Kasumi-1 (cell line): ENCODE measurements around the gene NXPH4.

Experiments used
- DNase-seq, 2 experiments: peaks; one replicate each; lab custom pipeline; 2025; lab: John Stamatoyannopoulos, UW

NXPH4 gene

GRCh38 chr12:57232156-57232756 is 15.7 kb downstream of the NXPH4 start:
- no peak for DNase-seq

GRCh38 chr12:57233357-57234232 is 17.0 kb downstream of the NXPH4 start:
- DNase-seq: no peak

- DNase-seq: no peak
These were observed 17.6 kb downstream of the NXPH4 start for GRCh38 chr12:57234233-57234570.

- DNase-seq: no peak
These were observed 18.0 kb downstream of the NXPH4 start for GRCh38 chr12:57234571-57235016.

- no peak for DNase-seq
These were observed 18.6 kb downstream of the NXPH4 start for GRCh38 chr12:57235017-57235727.

- DNase-seq: no peak
These were observed 19.1 kb downstream of the NXPH4 start for GRCh38 chr12:57235728-57236131.

- DNase-seq: no peak
These were observed 19.8 kb downstream of the NXPH4 start for GRCh38 chr12:57236201-57236924.

- DNase-seq: no peak
These were observed 20.5 kb downstream of the NXPH4 start for GRCh38 chr12:57236925-57237595.

GRCh38 chr12:57237596-57237931 is 21.0 kb downstream of the NXPH4 start:
- DNase-seq: no peak

GRCh38 chr12:57237932-57238853 is 21.6 kb downstream of the NXPH4 start:
- DNase-seq: peak; percentile 33 to 42

GRCh38 chr12:57238854-57239554 is 22.4 kb downstream of the NXPH4 start:
- peak; percentile 81 to 87 for DNase-seq

- DNase-seq: peak in 1 of 2 experiments; percentile 55
These were observed 23.0 kb downstream of the NXPH4 start for GRCh38 chr12:57239587-57240065.

GRCh38 chr12:57240066-57240921 is 23.7 kb downstream of the NXPH4 start:
- peak; percentile 18 to 40 for DNase-seq

- DNase-seq: peak in 1 of 2 experiments; percentile 9
These were observed 24.4 kb downstream of the NXPH4 start for GRCh38 chr12:57240926-57241401.

- DNase-seq: no peak
These were observed 25.1 kb downstream of the NXPH4 start for GRCh38 chr12:57241402-57242310.

- no peak for DNase-seq
These were observed 25.7 kb downstream of the NXPH4 start for GRCh38 chr12:57242329-57242690.

- peak; percentile 32 to 37 for DNase-seq
These were observed 26.3 kb downstream of the NXPH4 start for GRCh38 chr12:57242691-57243454.
